ENCODE measurements around the gene ZDHHC14.

GRCh38 chr6:157647261-157647915, 266.4 kb downstream of the ZDHHC14 start:
- TF ChIP-seq CSDC2 (CRISPR knock-in tag; IDR thresholded peaks at IDR 0.05) (no peak), PPARA (CRISPR knock-in tag; IDR thresholded peaks at IDR 0.05; ENCODE audit: borderline replicate concordance) (no peak), SNAI2 (CRISPR knock-in tag; IDR thresholded peaks at IDR 0.05) (no peak), ZNF8 (CRISPR knock-in tag; IDR thresholded peaks at IDR 0.05) (no peak), TSHZ2 (CRISPR knock-in tag; IDR thresholded peaks at IDR 0.05) (no peak), ARNTL (CRISPR knock-in tag; IDR thresholded peaks at IDR 0.05; ENCODE audit: borderline replicate concordance, low read depth) (no peak), ZFP30 (CRISPR knock-in tag; IDR thresholded peaks at IDR 0.05) (no peak), ZNF70 (CRISPR knock-in tag; IDR thresholded peaks at IDR 0.05) (no peak), CREB5 (CRISPR knock-in tag; IDR thresholded peaks at IDR 0.05; ENCODE audit: low read depth) (no peak), OSR1 (CRISPR knock-in tag; IDR thresholded peaks at IDR 0.05) (no peak), ESRRG (CRISPR knock-in tag; IDR thresholded peaks at IDR 0.05) (no peak), TCF4 (CRISPR knock-in tag; IDR thresholded peaks at IDR 0.05; ENCODE audit: borderline replicate concordance) (no peak), CSRNP3 (CRISPR knock-in tag; IDR thresholded peaks at IDR 0.05) (no peak), RARB (CRISPR knock-in tag; IDR thresholded peaks at IDR 0.05) (no peak)

Data from SK-N-SH treated with all-trans-retinoic acid at 6 μM for 48 hours (cell line).